ENCODE measurements around the gene PAK1. TPM values are rescaled to one million over a fixed set of nuclear protein-coding genes. Genes with fewer than 3 reads are reported as not detected.

PAK1 gene
- total and polyA plus RNA-seq, 2 of the 8 experiments (the other 6 are each of a cell fraction or from before 2014, with no cell fraction given): 87.7 to 151 TPM

DNA sequence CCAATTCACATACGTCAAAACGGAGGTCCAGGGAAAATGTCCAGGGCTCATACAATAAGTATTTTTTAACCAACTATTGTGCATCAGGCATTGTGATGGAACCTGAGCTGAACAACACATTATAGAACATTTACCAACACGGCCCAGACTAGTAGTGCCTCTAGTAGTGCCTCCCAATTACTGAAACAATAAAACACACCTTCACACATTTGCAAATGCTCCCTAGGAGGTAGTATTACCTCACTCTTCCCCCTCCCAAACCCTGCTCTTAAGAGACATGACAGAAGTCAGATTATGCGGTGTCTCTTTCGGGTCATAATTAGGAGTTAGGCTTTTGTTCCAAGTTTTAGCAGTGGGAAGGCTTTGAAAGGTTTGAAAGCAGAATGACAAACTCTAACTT, 61.1 kb downstream of the PAK1 start (continued):
- TF ChIP-seq, protein P1, sequence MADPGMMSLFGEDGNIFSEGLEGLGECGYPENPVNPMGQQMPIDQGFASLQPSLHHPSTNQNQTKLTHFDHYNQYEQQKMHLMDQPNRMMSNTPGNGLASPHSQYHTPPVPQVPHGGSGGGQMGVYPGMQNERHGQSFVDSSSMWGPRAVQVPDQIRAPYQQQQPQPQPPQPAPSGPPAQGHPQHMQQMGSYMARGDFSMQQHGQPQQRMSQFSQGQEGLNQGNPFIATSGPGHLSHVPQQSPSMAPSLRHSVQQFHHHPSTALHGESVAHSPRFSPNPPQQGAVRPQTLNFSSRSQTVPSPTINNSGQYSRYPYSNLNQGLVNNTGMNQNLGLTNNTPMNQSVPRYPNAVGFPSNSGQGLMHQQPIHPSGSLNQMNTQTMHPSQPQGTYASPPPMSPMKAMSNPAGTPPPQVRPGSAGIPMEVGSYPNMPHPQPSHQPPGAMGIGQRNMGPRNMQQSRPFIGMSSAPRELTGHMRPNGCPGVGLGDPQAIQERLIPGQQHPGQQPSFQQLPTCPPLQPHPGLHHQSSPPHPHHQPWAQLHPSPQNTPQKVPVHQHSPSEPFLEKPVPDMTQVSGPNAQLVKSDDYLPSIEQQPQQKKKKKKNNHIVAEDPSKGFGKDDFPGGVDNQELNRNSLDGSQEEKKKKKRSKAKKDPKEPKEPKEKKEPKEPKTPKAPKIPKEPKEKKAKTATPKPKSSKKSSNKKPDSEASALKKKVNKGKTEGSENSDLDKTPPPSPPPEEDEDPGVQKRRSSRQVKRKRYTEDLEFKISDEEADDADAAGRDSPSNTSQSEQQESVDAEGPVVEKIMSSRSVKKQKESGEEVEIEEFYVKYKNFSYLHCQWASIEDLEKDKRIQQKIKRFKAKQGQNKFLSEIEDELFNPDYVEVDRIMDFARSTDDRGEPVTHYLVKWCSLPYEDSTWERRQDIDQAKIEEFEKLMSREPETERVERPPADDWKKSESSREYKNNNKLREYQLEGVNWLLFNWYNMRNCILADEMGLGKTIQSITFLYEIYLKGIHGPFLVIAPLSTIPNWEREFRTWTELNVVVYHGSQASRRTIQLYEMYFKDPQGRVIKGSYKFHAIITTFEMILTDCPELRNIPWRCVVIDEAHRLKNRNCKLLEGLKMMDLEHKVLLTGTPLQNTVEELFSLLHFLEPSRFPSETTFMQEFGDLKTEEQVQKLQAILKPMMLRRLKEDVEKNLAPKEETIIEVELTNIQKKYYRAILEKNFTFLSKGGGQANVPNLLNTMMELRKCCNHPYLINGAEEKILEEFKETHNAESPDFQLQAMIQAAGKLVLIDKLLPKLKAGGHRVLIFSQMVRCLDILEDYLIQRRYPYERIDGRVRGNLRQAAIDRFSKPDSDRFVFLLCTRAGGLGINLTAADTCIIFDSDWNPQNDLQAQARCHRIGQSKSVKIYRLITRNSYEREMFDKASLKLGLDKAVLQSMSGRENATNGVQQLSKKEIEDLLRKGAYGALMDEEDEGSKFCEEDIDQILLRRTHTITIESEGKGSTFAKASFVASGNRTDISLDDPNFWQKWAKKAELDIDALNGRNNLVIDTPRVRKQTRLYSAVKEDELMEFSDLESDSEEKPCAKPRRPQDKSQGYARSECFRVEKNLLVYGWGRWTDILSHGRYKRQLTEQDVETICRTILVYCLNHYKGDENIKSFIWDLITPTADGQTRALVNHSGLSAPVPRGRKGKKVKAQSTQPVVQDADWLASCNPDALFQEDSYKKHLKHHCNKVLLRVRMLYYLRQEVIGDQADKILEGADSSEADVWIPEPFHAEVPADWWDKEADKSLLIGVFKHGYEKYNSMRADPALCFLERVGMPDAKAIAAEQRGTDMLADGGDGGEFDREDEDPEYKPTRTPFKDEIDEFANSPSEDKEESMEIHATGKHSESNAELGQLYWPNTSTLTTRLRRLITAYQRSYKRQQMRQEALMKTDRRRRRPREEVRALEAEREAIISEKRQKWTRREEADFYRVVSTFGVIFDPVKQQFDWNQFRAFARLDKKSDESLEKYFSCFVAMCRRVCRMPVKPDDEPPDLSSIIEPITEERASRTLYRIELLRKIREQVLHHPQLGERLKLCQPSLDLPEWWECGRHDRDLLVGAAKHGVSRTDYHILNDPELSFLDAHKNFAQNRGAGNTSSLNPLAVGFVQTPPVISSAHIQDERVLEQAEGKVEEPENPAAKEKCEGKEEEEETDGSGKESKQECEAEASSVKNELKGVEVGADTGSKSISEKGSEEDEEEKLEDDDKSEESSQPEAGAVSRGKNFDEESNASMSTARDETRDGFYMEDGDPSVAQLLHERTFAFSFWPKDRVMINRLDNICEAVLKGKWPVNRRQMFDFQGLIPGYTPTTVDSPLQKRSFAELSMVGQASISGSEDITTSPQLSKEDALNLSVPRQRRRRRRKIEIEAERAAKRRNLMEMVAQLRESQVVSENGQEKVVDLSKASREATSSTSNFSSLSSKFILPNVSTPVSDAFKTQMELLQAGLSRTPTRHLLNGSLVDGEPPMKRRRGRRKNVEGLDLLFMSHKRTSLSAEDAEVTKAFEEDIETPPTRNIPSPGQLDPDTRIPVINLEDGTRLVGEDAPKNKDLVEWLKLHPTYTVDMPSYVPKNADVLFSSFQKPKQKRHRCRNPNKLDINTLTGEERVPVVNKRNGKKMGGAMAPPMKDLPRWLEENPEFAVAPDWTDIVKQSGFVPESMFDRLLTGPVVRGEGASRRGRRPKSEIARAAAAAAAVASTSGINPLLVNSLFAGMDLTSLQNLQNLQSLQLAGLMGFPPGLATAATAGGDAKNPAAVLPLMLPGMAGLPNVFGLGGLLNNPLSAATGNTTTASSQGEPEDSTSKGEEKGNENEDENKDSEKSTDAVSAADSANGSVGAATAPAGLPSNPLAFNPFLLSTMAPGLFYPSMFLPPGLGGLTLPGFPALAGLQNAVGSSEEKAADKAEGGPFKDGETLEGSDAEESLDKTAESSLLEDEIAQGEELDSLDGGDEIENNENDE (IDR thresholded peaks at IDR 0.05; ENCODE audit: insufficient replicate concordance, low read length): no peak
- TF ChIP-seq KDM1A (IDR thresholded peaks at IDR 0.05; ENCODE audit: borderline replicate concordance, low read length): no peak
- TF ChIP-seq FOSL1 (IDR thresholded peaks at IDR 0.05; ENCODE audit: insufficient read depth, low read depth, low read length): no peak
- TF ChIP-seq, protein P2, sequence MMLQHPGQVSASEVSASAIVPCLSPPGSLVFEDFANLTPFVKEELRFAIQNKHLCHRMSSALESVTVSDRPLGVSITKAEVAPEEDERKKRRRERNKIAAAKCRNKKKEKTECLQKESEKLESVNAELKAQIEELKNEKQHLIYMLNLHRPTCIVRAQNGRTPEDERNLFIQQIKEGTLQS (IDR thresholded peaks at IDR 0.05; ENCODE audit: insufficient read depth, low read depth, low read length): no peak
- TF ChIP-seq SAP30 (IDR thresholded peaks at IDR 0.05; ENCODE audit: insufficient read depth, insufficient replicate concordance, low read length): no peak
- TF ChIP-seq KDM5A (IDR thresholded peaks at IDR 0.05; ENCODE audit: low read length): no peak
- TF ChIP-seq PHF8 (conservative IDR thresholded peaks at IDR 0.05; ENCODE audit: low read depth, low read length): no peak
